ENCODE results near the gene ELMO1. TPM values are rescaled to one million over a fixed set of nuclear protein-coding genes. Genes with fewer than 3 reads are reported as not detected.

ELMO1 gene
- total and polyA plus RNA-seq, 2 experiments from 2014 or later: 19.7 to 28.7 TPM

GRCh38 chr7:37297546-37297945 is 151.1 kb downstream of the ELMO1 start:
- Histone ChIP-seq H3K27me3 (no peaks in the 10 kb centered on the region), H3K79me2 (no peaks in the 10 kb centered on the region), H3K4me2 (no peak overlapping the region), H4K20me1 (ENCODE audit: insufficient read depth, poor library complexity, severe bottlenecking) (no peaks in the 10 kb centered on the region), H3K9me2 (replicated peaks; ENCODE audit: insufficient read depth) (no peaks in the 10 kb centered on the region), H3K27ac (no peak overlapping the region), H3K9me3 (ENCODE audit: low read depth) (no peaks in the 10 kb centered on the region), H3K36me3 (replicated peaks; ENCODE audit: insufficient read depth, low read depth) (no peaks in the 10 kb centered on the region), H2AFZ (no peak overlapping the region), H3K4me1 (ENCODE audit: insufficient read depth) (no peaks in the 10 kb centered on the region), H3K4me3 (no peak overlapping the region)
- no peak for TF ChIP-seq CTCF (IDR thresholded peaks at IDR 0.05; ENCODE audit: poor library complexity)
- DNase-seq (ENCODE audit: low spot score): no peak

- 77% methylated on average over 1 of the region's 1 CpG for WGBS (ENCODE audit: low lambda C conversion rate, missing lambda C conversion rate)
- no peaks in the 10 kb centered on the region for H4K20me1 ChIP-seq (ENCODE audit: insufficient read depth, poor library complexity, severe bottlenecking)
- H3K27ac ChIP-seq: no peak overlapping the region
- H3K79me2 ChIP-seq: no peaks in the 10 kb centered on the region
- H3K9me2 ChIP-seq (replicated peaks; ENCODE audit: insufficient read depth): no peaks in the 10 kb centered on the region
- no peaks in the 10 kb centered on the region for H3K9me3 ChIP-seq (ENCODE audit: low read depth)
- no peak overlapping the region for H2AFZ ChIP-seq
- TF ChIP-seq EZH2phosphoT487 (IDR thresholded peaks at IDR 0.05; ENCODE audit: low read depth, severe bottlenecking, unreplicated experiment): no peak
- TF ChIP-seq CTCF (IDR thresholded peaks at IDR 0.05; ENCODE audit: poor library complexity): no peak
- no peak for TF ChIP-seq EZH2 (IDR thresholded peaks at IDR 0.05; ENCODE audit: borderline replicate concordance)
- no peak for DNase-seq (ENCODE audit: low spot score)
- H3K4me1 ChIP-seq (ENCODE audit: insufficient read depth): no peaks in the 10 kb centered on the region
- no peak overlapping the region for H3K4me3 ChIP-seq
- H3K36me3 ChIP-seq (replicated peaks; ENCODE audit: insufficient read depth, low read depth): no peaks in the 10 kb centered on the region
- H3K4me2 ChIP-seq: no peak overlapping the region
- no peaks in the 10 kb centered on the region for H3K27me3 ChIP-seq
These were observed 153.3 kb downstream of the ELMO1 start for GRCh38 chr7:37295401-37295800.

- TF ChIP-seq EZH2 (IDR thresholded peaks at IDR 0.05; ENCODE audit: borderline replicate concordance) (no peak), CTCF (IDR thresholded peaks at IDR 0.05; ENCODE audit: poor library complexity) (no peak), EZH2phosphoT487 (IDR thresholded peaks at IDR 0.05; ENCODE audit: low read depth, severe bottlenecking, unreplicated experiment) (no peak)
- Histone ChIP-seq H4K20me1 (ENCODE audit: insufficient read depth, poor library complexity, severe bottlenecking) (no peaks in the 10 kb centered on the region), H3K4me2 (no peak overlapping the region), H3K36me3 (replicated peaks; ENCODE audit: insufficient read depth, low read depth) (no peaks in the 10 kb centered on the region), H3K4me1 (ENCODE audit: insufficient read depth) (peaks cover 8% of the 10 kb centered on the region), H3K27me3 (no peaks in the 10 kb centered on the region), H3K9me3 (ENCODE audit: low read depth) (no peaks in the 10 kb centered on the region), H2AFZ (no peak overlapping the region), H3K9me2 (replicated peaks; ENCODE audit: insufficient read depth) (no peaks in the 10 kb centered on the region), H3K79me2 (no peaks in the 10 kb centered on the region), H3K27ac (no peak overlapping the region), H3K4me3 (no peak overlapping the region)
- no peak for DNase-seq (ENCODE audit: low spot score)
These were observed 157.9 kb downstream of the ELMO1 start for GRCh38 chr7:37290731-37291130.

- Histone ChIP-seq H4K20me1 (ENCODE audit: insufficient read depth, poor library complexity, severe bottlenecking) (no peaks in the 10 kb centered on the region), H3K4me2 (no peak overlapping the region), H3K27ac (no peak overlapping the region), H3K9me2 (replicated peaks; ENCODE audit: insufficient read depth) (no peaks in the 10 kb centered on the region), H3K27me3 (no peaks in the 10 kb centered on the region), H3K9me3 (ENCODE audit: low read depth) (no peaks in the 10 kb centered on the region), H3K36me3 (replicated peaks; ENCODE audit: insufficient read depth, low read depth) (no peaks in the 10 kb centered on the region), H3K4me3 (no peak overlapping the region), H2AFZ (no peak overlapping the region), H3K79me2 (no peaks in the 10 kb centered on the region), H3K4me1 (ENCODE audit: insufficient read depth) (peaks cover 8% of the 10 kb centered on the region)
- TF ChIP-seq EZH2 (IDR thresholded peaks at IDR 0.05; ENCODE audit: borderline replicate concordance) (no peak), EZH2phosphoT487 (IDR thresholded peaks at IDR 0.05; ENCODE audit: low read depth, severe bottlenecking, unreplicated experiment) (no peak), CTCF (IDR thresholded peaks at IDR 0.05; ENCODE audit: poor library complexity) (no peak)
- 43% methylated on average over 1 of the region's 1 CpG for WGBS (ENCODE audit: low lambda C conversion rate, missing lambda C conversion rate)
- no peak for DNase-seq (ENCODE audit: low spot score)
These were observed 158.9 kb downstream of the ELMO1 start for GRCh38 chr7:37289781-37290180.

Data from hepatocyte (in vitro differentiated cells).